Measurements from ENCODE around the gene ADAMTS9.

Gene ADAMTS9

DNA sequence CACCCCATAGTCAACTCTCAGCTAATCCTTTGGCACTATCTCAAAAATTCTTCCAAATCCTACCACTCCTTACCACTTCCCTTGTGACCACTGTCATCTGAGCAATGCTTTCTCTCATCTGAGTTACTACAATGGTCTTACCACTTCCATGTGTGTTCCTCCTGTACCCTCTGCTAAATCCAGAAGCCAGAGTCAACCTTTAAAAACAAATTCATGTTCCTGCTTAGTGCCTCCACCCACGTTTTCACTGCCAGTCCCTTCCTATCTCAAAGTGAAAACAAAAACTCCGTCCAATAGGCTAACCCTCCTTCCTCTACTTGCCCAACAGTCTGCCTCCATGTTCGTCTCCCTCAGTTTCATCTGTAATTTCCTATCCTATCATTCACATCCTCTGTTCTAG lies 109.0 kb downstream of the ADAMTS9 start:
- TF ChIP-seq SPI1 (IDR thresholded peaks at IDR 0.05; ENCODE audit: borderline replicate concordance, low read depth) (no peak), GABPA (IDR thresholded peaks at IDR 0.05; ENCODE audit: low read depth) (no peak), POLR2AphosphoS5 (IDR thresholded peaks at IDR 0.05; ENCODE audit: low read depth) (no peak)
- TF ChIP-seq, protein P1, sequence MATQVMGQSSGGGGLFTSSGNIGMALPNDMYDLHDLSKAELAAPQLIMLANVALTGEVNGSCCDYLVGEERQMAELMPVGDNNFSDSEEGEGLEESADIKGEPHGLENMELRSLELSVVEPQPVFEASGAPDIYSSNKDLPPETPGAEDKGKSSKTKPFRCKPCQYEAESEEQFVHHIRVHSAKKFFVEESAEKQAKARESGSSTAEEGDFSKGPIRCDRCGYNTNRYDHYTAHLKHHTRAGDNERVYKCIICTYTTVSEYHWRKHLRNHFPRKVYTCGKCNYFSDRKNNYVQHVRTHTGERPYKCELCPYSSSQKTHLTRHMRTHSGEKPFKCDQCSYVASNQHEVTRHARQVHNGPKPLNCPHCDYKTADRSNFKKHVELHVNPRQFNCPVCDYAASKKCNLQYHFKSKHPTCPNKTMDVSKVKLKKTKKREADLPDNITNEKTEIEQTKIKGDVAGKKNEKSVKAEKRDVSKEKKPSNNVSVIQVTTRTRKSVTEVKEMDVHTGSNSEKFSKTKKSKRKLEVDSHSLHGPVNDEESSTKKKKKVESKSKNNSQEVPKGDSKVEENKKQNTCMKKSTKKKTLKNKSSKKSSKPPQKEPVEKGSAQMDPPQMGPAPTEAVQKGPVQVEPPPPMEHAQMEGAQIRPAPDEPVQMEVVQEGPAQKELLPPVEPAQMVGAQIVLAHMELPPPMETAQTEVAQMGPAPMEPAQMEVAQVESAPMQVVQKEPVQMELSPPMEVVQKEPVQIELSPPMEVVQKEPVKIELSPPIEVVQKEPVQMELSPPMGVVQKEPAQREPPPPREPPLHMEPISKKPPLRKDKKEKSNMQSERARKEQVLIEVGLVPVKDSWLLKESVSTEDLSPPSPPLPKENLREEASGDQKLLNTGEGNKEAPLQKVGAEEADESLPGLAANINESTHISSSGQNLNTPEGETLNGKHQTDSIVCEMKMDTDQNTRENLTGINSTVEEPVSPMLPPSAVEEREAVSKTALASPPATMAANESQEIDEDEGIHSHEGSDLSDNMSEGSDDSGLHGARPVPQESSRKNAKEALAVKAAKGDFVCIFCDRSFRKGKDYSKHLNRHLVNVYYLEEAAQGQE (IDR thresholded peaks at IDR 0.05; ENCODE audit: insufficient replicate concordance, low read depth), result no peak
- TF ChIP-seq, protein P2, sequence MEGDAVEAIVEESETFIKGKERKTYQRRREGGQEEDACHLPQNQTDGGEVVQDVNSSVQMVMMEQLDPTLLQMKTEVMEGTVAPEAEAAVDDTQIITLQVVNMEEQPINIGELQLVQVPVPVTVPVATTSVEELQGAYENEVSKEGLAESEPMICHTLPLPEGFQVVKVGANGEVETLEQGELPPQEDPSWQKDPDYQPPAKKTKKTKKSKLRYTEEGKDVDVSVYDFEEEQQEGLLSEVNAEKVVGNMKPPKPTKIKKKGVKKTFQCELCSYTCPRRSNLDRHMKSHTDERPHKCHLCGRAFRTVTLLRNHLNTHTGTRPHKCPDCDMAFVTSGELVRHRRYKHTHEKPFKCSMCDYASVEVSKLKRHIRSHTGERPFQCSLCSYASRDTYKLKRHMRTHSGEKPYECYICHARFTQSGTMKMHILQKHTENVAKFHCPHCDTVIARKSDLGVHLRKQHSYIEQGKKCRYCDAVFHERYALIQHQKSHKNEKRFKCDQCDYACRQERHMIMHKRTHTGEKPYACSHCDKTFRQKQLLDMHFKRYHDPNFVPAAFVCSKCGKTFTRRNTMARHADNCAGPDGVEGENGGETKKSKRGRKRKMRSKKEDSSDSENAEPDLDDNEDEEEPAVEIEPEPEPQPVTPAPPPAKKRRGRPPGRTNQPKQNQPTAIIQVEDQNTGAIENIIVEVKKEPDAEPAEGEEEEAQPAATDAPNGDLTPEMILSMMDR (IDR thresholded peaks at IDR 0.05; ENCODE audit: insufficient read depth, low read length), result no peak

DNA sequence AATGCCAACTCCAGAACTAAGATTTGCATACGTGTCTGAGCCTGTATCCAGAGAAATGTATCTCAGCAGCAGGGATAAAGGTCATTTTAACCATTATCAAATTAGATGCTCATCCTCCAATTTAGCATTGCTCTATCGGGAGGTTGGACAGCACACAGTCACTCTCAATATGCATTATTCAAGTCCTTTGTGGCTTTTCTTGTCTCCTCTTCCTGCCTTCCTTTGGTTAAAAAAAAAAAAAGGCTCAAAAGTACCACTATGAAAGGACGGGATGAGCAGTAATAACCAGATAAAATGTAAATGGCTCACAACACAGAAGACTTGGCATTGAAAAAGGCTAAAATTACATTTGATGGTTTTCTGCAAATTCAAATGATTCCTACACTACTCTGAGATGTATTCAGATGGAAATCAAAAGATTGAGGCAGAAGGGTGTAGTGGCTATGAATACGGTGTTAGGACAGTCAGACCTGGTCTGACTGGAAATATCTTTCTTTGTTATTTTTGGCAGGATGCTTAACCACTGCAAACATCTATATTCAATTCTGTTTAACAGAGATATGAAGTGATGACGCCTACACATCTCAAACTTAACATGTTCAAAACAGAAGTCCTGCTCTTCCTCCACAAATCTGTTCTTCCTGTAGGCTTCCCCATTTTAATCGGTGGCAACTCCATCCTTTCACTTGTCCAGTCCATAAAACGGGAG lies 109.6 kb downstream of the ADAMTS9 start:
- Histone ChIP-seq H3K4me3 (replicated peaks; ENCODE audit: insufficient read depth, low read length) (no peak overlapping the region), H3K27me3 (ENCODE audit: insufficient read depth, poor library complexity, severe bottlenecking) (no peaks in the 10 kb centered on the region), H3K27ac (replicated peaks) (no peak overlapping the region)
- TF ChIP-seq, protein P1 (IDR thresholded peaks at IDR 0.05; ENCODE audit: insufficient replicate concordance, low read depth), result no peak
- TF ChIP-seq, protein P2 (IDR thresholded peaks at IDR 0.05; ENCODE audit: insufficient read depth, low read length), result no peak
- TF ChIP-seq POLR2AphosphoS5 (IDR thresholded peaks at IDR 0.05; ENCODE audit: low read depth) (no peak), GABPA (IDR thresholded peaks at IDR 0.05; ENCODE audit: low read depth) (no peak), SPI1 (IDR thresholded peaks at IDR 0.05; ENCODE audit: borderline replicate concordance, low read depth) (no peak)
- no peak for DNase-seq (ENCODE audit: low read depth in 1 of 2, low spot score in 1 of 2)

More for the DNA sequence above, 109.0 kb downstream of the ADAMTS9 start:
- Histone ChIP-seq H3K27ac (replicated peaks) (no peak overlapping the region), H3K4me3 (replicated peaks; ENCODE audit: insufficient read depth, low read length) (no peak overlapping the region), H3K27me3 (ENCODE audit: insufficient read depth, poor library complexity, severe bottlenecking) (no peaks in the 10 kb centered on the region)
- no peak for DNase-seq (ENCODE audit: low read depth in 1 of 2, low spot score in 1 of 2)

DNA sequence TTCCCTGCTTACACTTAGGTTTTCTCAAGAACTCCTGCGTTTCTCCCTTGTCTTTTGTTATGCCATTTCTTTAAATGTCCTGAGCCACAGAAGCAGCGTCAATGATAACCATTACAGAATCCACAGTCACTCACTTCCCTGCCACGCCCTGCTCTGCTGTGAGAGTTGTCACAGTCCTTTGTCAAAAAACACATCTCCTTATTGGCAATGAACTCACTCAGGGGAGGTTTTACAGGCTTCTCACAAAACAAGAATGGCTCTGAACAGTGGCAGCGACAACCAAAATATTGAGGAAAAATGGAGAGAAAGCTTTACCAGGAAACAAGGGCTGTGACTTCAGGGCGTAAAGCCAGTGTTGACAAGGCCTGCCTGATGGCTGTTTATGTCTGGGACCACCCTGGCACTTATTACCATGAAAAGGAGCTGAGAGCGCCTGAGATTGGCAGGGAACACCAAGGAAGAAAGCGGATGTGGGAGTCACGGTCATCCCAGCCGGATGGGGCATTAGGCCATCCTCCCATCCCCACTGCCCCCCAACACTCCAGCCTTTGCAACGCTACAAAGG lies 111.5 kb downstream of the ADAMTS9 start:
- no peak overlapping the region for H3K27ac ChIP-seq (replicated peaks)
- H3K27me3 ChIP-seq (ENCODE audit: insufficient read depth, poor library complexity, severe bottlenecking), result no peaks in the 10 kb centered on the region
- TF ChIP-seq GABPA (IDR thresholded peaks at IDR 0.05; ENCODE audit: low read depth) (no peak), POLR2AphosphoS5 (IDR thresholded peaks at IDR 0.05; ENCODE audit: low read depth) (no peak), SPI1 (IDR thresholded peaks at IDR 0.05; ENCODE audit: borderline replicate concordance, low read depth) (no peak)
- TF ChIP-seq, protein P1 (IDR thresholded peaks at IDR 0.05; ENCODE audit: insufficient replicate concordance, low read depth), result no peak
- TF ChIP-seq, protein P2 (IDR thresholded peaks at IDR 0.05; ENCODE audit: insufficient read depth, low read length), result no peak
- no peak for DNase-seq (ENCODE audit: low read depth in 1 of 2, low spot score in 1 of 2)
- H3K4me3 ChIP-seq (replicated peaks; ENCODE audit: insufficient read depth, low read length), result no peak overlapping the region
